ENCODE results near the gene SGIP1. TPM values are rescaled to one million over a fixed set of nuclear protein-coding genes. Genes with fewer than 3 reads are reported as not detected.
A peak's percentile ranks its signal among the peaks of the same experiment; 100 is the strongest.

SGIP1 gene
- polyA plus RNA-seq, 1 experiment, result 110 TPM

- DNase-seq (ENCODE audit: low read depth, low spot score), result no peak
- TF ChIP-seq CTCF (IDR thresholded peaks at IDR 0.05; ENCODE audit: low read depth, low read length), result no peak
- no peaks in the 10 kb centered on the region for H3K27me3 ChIP-seq (ENCODE audit: control insufficient read depth, insufficient read depth, low read length)
- H3K4me3 ChIP-seq (ENCODE audit: low read depth, low read length), result no peak overlapping the region; the same call in 1 of the 2 replicates
- CTCF ChIA-PET, result interaction anchor here (0.9 to 1.3 kb wide), 2 partner anchors 88 to 297 kb away, joined by 3 to 4 read pairs; no protein-coding TSS in a partner anchor
- H3K9me3 ChIP-seq (ENCODE audit: control insufficient read depth, insufficient read depth, low read length), result no peaks in the 10 kb centered on the region
- no peak overlapping the region for H3K27ac ChIP-seq (ENCODE audit: low read depth, low read length)
- POLR2A ChIA-PET, result interaction anchor here (1.2 kb wide), 1 partner anchor 17 kb away, joined by 3 read pairs; no protein-coding TSS in a partner anchor
Measured at GRCh38 chr1:66539491-66539890, 5.5 kb downstream of the SGIP1 start.

GRCh38 chr1:66540434-66541032 is 6.6 kb downstream of the SGIP1 start:
- no peak overlapping the region; the same call in none of the 2 replicates for H3K4me3 ChIP-seq (ENCODE audit: low read depth, low read length)
- H3K9me3 ChIP-seq (ENCODE audit: control insufficient read depth, insufficient read depth, low read length), result no peaks in the 10 kb centered on the region
- TF ChIP-seq CTCF (IDR thresholded peaks at IDR 0.05; ENCODE audit: low read depth, low read length), result no peak
- no peak overlapping the region for H3K27ac ChIP-seq (ENCODE audit: low read depth, low read length)
- CTCF ChIA-PET, result interaction anchor here (0.9 to 1.0 kb wide), 3 partner anchors 37 to 186 kb away, joined by 3 to 4 read pairs (median 3); no protein-coding TSS in a partner anchor
- no peaks in the 10 kb centered on the region for H3K27me3 ChIP-seq (ENCODE audit: control insufficient read depth, insufficient read depth, low read length)
- POLR2A ChIA-PET, result interaction anchor here (0.8 to 1.2 kb wide), 2 partner anchors 13 to 16 kb away, joined by 3 read pairs; no protein-coding TSS in a partner anchor
- no peak for DNase-seq (ENCODE audit: low read depth, low spot score)

GRCh38 chr1:66542314-66542713 is 8.4 kb downstream of the SGIP1 start:
- Histone ChIP-seq H3K9me3 (ENCODE audit: control insufficient read depth, insufficient read depth, low read length) (no peaks in the 10 kb centered on the region), H3K27ac (ENCODE audit: low read depth, low read length) (peak overlapping the region; percentile 81), H3K27me3 (ENCODE audit: control insufficient read depth, insufficient read depth, low read length) (no peaks in the 10 kb centered on the region), H3K4me3 (ENCODE audit: low read depth, low read length) (no peak overlapping the region)
- no peak for TF ChIP-seq CTCF (IDR thresholded peaks at IDR 0.05; ENCODE audit: low read depth, low read length)
- POLR2A ChIA-PET, result interaction anchor here (1.0 kb wide), 1 partner anchor 10 kb away, joined by 5 read pairs; no protein-coding TSS in a partner anchor
- CTCF ChIA-PET, result no interaction called here
- no peak for DNase-seq (ENCODE audit: low read depth, low spot score)

DNA sequence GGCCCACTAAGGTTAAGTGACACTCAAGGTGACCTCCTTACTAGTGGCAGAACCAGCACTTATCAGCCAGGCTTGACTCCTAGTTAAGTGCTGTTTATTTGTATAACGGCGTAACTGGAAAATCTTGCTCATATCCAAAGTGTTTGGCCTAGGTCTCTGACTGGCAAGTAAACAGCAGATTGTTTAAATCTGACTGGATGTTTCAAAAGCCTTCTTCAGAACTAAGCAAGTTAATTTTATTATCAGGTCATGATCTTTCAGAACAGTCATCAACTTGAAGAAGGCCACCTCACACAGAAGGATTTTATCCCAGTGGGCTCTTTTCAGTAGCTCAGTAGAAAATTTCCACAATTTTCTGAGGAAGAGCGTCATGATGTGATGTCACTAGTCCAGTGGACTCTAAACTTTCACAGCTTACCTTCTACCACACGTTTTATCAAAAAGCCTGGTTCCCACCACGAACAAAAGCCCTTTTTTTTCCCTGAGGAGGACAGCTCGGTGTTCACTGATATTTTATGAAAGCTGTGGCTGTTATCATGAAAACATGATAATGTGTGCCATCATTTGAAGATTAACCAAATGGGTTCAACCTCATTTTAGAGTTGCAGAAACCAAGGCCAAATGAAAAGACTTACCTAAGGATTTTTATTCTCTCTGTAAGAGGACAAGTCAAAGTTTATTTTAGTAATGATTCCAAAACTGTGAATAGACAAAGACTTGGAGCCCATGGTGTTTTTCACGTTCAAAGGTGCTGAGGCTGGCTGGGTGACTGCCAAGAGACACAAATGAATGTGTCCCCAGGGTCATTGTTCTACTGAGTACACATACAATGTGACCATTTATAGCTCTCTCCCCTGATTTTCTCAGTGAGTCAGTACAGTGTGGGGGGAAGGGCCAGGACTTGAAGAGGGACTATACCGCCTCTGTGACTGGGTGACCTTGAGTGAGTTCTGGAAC is 9.1 kb downstream of the SGIP1 start:
- ChIA-PET POLR2A (interaction anchor here (1.0 kb wide), 1 partner anchor 10 kb away, joined by 5 read pairs; no protein-coding TSS in a partner anchor), CTCF (no interaction called here)
- peak overlapping the region; percentile 3; the same call in 1 of the 2 replicates for H3K4me3 ChIP-seq (ENCODE audit: low read depth, low read length)
- H3K9me3 ChIP-seq (ENCODE audit: control insufficient read depth, insufficient read depth, low read length), result no peaks in the 10 kb centered on the region
- no peaks in the 10 kb centered on the region for H3K27me3 ChIP-seq (ENCODE audit: control insufficient read depth, insufficient read depth, low read length)
- peak; percentile 66 for DNase-seq (ENCODE audit: low read depth, low spot score)
- H3K27ac ChIP-seq (ENCODE audit: low read depth, low read length), result peak overlapping the region; percentile 81
- no peak for TF ChIP-seq CTCF (IDR thresholded peaks at IDR 0.05; ENCODE audit: low read depth, low read length)

Data from AG04450 (cell line).